Measurements from ENCODE around the gene CUL7. TPM values are rescaled to one million over a fixed set of nuclear protein-coding genes. Genes with fewer than 3 reads are reported as not detected.

The CUL7 gene
- total RNA-seq, 1 experiment from 2014 or later, result 20.8 TPM

GRCh38 chr6:43059168-43060033 is 5.8 kb upstream of the CUL7 start, which contains the start of the genes KLC4 and MRPL2 (continued):
- no peak for TF ChIP-seq ERG (CRISPR knock-in tag; IDR thresholded peaks at IDR 0.05)
- no peak for TF ChIP-seq RORB (CRISPR knock-in tag; IDR thresholded peaks at IDR 0.05)
- peak; percentile 83; the same call in 1 of the 2 replicates for TF ChIP-seq ATF1 (CRISPR knock-in tag; IDR thresholded peaks at IDR 0.05)
- peak; percentile 76; the same call in 1 of the 2 replicates for TF ChIP-seq USF1 (CRISPR knock-in tag; IDR thresholded peaks at IDR 0.05)
- 0 out of 2 replicates have a peak, but pooled peaks have one; percentile 33 for TF ChIP-seq MYBL2 (CRISPR knock-in tag; IDR thresholded peaks at IDR 0.05)
- TF ChIP-seq CREM (CRISPR knock-in tag; IDR thresholded peaks at IDR 0.05), result peak; percentile 99
- TF ChIP-seq ZNF425 (CRISPR knock-in tag; conservative IDR thresholded peaks at IDR 0.05), result no peak
- no peak for TF ChIP-seq GRHL2 (CRISPR knock-in tag; IDR thresholded peaks at IDR 0.05; ENCODE audit: insufficient replicate concordance, severe bottlenecking)
- TF ChIP-seq ZNF121 (CRISPR knock-in tag; IDR thresholded peaks at IDR 0.05), result peak; percentile 84
- no peak for TF ChIP-seq PRDM15 (CRISPR knock-in tag; IDR thresholded peaks at IDR 0.05)
- TF ChIP-seq ESRRA (CRISPR knock-in tag; IDR thresholded peaks at IDR 0.05; ENCODE audit: borderline replicate concordance), result no peak; the same call in 1 of the 2 replicates
- no peak for TF ChIP-seq ATF2 (CRISPR knock-in tag; IDR thresholded peaks at IDR 0.05; ENCODE audit: borderline replicate concordance, low read depth)
- peak; percentile 76 for TF ChIP-seq MAX (CRISPR knock-in tag; IDR thresholded peaks at IDR 0.05)
- TF ChIP-seq FOXK1 (CRISPR knock-in tag; IDR thresholded peaks at IDR 0.05), result peak; percentile 95
- TF ChIP-seq AR (CRISPR knock-in tag; IDR thresholded peaks at IDR 0.05), result no peak
- TF ChIP-seq USF2 (CRISPR knock-in tag; IDR thresholded peaks at IDR 0.05), result peak; percentile 83
- TF ChIP-seq GABPB1 (CRISPR knock-in tag; IDR thresholded peaks at IDR 0.05), result 0 out of 2 replicates have a peak, but pooled peaks have one; percentile 41
- TF ChIP-seq ZNF416 (CRISPR knock-in tag; IDR thresholded peaks at IDR 0.05), result no peak
- TF ChIP-seq HMGXB4 (CRISPR knock-in tag; IDR thresholded peaks at IDR 0.05), result no peak
- no peak for TF ChIP-seq E2F4 (CRISPR knock-in tag; IDR thresholded peaks at IDR 0.05; ENCODE audit: borderline replicate concordance, low read depth)
